ENCODE data around the gene CPSF4L.
"Not testable (repeated sequence)": the region's sequence is repeated elsewhere in the genome, so short reads cannot be mapped to it uniquely, and the experiment has no call there.

The CPSF4L gene

GRCh38 chr17:73267648-73268537, 6.2 kb upstream of the CPSF4L start:
- no peak for DNase-seq

GRCh38 chr17:73266796-73267195, 5.1 kb upstream of the CPSF4L start:
- no peak for DNase-seq

- DNase-seq = no peak
These were observed 4.3 kb upstream of the CPSF4L start for GRCh38 chr17:73265646-73266640.

GRCh38 chr17:73264448-73264847, 2.8 kb upstream of the CPSF4L start:
- not testable (repeated sequence) for DNase-seq

GRCh38 chr17:73262676-73263642, 1.3 kb upstream of the CPSF4L start:
- DNase-seq = peak; percentile 54

GRCh38 chr17:73261952-73262675, 434 bp upstream of the CPSF4L start:
- DNase-seq = peak; percentile 10

- no peak for DNase-seq
These were observed 4.2 kb downstream of the CPSF4L start for GRCh38 chr17:73257516-73257915.

GRCh38 chr17:73256220-73256619, 5.5 kb downstream of the CPSF4L start:
- no peak for DNase-seq

GRCh38 chr17:73255671-73256181, 6.0 kb downstream of the CPSF4L start:
- DNase-seq = peak; percentile 28

- no peak for DNase-seq
These were observed 9.8 kb downstream of the CPSF4L start for GRCh38 chr17:73251871-73252270.

GRCh38 chr17:73250851-73251640, 10.6 kb downstream of the CPSF4L start:
- DNase-seq = no peak

- DNase-seq = no peak
These were observed 12.0 kb downstream of the CPSF4L start for GRCh38 chr17:73249700-73250099.

- no peak for DNase-seq
These were observed 13.1 kb downstream of the CPSF4L start for GRCh38 chr17:73248532-73248931.

GRCh38 chr17:73247726-73248125, 14.0 kb downstream of the CPSF4L start:
- DNase-seq = no peak

- DNase-seq = no peak
These were observed 21.1 kb downstream of the CPSF4L start for GRCh38 chr17:73240561-73240960.

- no peak for DNase-seq
These were observed 24.0 kb downstream of the CPSF4L start for GRCh38 chr17:73237714-73238113.

- no peak for DNase-seq
These were observed 26.9 kb downstream of the CPSF4L start for GRCh38 chr17:73234736-73235135.

- DNase-seq = peak; percentile 7
These were observed 28.9 kb downstream of the CPSF4L start for GRCh38 chr17:73232587-73233373.

- peak; percentile 94 for DNase-seq
These were observed 29.7 kb downstream of the CPSF4L start for GRCh38 chr17:73231841-73232586.

Data from fibroblast of upper back skin (primary cell).